GM21737 (cell line): ENCODE data around the gene KRT39.

Experiments
- ATAC-seq: cut with Tn5 transposase; IDR thresholded peaks from one replicate; pipeline ENCODE4 v1.9.1; 2021; ENCODE audit warnings: mild to moderate bottlenecking, moderate library complexity; ENCODE audit not compliant: unreplicated experiment

Gene KRT39

DNA sequence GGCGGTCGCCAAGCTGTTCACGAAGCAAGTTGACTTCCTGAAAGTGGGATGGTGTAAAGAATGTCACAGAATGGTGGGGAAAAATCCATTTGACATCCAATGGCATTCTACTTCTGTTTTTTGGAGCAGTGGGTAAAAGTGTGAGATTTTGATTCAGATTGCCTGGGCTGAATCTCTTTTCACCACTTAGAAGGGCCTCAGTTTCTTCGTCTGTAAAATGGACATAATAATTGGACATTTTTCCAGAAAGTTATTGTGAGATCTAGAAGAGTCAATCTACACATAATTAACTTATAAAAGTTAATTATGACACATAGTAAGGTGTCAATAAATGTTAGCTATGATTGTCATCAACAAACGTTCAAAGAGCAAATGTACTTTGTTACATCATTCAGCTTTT is 14.4 kb upstream of the KRT39 start:
- no peak for ATAC-seq

DNA sequence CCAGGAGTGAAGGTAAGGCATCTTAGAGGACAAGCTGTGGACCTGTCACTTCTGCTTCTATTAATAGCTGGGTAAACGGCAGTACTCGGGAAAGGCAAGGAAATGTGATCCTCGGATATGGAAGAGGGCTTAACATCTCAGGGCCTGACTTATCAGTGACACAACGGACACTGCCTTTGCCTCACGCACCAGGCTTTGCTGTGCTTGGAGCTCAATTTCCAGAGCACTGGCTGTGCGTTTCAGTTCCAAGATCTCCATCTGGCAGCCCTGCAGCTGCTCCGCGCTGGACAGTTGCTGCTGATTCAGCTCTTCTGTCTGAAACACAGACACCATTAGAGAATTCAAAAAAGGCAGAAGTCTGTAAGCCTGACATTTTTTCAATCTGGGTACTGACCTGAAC is 13.8 kb upstream of the KRT39 start:
- ATAC-seq: no peak

DNA sequence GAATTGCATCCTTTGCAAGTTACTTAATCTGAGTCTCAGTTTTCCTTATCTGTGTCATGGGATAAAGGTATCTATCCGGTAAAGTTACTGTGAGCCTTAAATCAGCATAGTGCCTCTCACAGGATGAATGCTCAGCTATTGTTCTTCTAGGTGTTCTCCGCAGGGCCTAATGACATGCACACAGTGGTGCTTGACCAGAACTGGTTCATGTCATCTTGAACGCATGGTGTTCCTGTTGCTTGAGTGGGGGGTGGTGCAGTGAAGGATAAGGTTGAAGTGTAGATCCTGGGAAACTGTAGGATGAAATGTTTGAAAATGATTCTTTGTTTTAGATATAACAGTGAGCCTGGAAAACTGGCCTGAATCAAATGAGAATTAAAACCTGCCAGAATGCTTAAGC is 13.4 kb upstream of the KRT39 start:
- no peak for ATAC-seq

DNA sequence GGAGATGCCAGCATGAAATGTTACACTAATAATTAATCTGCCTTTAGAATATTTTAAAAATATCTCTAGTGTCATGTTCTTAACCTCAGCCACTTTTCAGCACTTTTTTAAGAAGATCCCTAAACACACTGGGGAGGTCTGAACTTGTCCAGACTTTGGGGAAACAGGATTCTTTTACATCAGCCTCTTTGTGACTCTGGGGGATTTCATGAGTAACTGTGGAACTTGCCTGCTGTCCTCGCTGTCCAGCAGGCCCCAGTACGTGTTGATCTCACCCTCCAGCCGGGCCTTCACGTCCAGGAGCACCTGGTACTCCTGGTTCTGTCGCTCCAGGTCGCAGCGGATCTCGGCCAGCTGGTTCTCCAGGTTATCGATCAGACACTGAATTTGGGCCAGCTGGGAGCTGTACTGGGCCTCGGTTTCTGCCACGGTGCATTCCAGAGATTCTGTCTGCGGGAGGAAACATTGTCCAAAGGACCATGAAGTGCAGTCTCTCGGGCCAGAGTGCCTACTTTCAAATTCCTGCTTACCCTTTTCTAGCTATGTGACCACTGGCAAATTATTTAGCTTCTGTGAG is 11.9 kb upstream of the KRT39 start:
- no peak for ATAC-seq

DNA sequence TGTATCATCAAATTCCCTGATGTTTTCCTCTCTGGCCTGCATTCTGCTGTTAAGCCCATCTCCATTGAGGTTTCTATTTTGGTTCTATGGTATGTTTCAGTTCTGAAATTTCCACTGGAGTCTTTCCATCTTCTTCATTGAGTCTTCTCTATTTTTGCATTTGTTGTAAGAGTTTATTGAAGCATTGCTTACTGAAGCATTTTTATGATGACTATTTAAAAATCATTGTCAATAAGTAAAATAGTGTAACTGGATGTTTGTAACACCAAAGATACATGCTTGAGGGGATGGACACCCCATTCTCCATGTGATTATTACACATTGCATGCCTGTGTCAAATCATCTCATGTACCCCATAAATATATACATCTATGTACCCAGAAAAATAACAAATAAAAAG is 8.8 kb upstream of the KRT39 start:
- no peak for ATAC-seq

DNA sequence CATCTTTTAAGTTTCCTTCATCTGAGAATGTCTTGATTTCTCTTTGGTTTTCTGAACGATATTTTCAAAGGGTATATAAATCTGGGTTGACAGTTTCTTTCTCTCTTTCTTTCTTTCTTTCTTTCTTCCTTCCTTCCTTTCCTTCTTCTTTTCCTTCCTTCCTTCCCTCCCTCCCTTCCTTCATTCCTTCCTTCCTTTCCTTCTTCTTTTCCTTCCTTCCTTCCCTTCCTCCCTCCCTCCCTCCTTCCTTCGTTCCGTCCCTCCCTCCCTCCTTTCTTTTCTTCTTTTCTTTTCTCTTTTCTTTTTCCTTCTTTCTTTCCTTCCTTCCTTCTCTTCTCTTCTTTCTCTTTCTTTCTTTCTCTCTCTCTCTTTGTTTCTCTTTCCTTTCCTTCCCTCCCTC is 7.6 kb upstream of the KRT39 start:
- ATAC-seq: no peak

DNA sequence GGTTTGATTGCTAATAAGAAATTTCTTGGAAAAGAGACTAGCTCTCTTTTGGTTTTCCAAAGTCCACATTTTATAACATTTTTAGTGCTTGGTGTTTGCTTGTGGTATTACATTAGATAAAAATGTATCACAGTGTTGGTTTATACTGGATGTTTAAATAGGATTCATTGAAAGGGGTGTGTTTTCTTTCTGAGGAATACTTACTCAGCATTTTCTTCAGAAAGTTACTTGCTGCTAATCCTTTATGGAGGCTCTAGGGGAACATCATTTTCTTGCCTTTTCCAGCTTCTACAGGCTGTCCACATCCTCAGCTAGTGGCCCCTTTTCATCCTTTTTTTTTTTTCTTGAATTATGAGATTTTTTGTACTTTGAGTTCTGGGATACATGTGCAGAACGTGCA is 834 bp upstream of the KRT39 start:
- ATAC-seq: no peak

DNA sequence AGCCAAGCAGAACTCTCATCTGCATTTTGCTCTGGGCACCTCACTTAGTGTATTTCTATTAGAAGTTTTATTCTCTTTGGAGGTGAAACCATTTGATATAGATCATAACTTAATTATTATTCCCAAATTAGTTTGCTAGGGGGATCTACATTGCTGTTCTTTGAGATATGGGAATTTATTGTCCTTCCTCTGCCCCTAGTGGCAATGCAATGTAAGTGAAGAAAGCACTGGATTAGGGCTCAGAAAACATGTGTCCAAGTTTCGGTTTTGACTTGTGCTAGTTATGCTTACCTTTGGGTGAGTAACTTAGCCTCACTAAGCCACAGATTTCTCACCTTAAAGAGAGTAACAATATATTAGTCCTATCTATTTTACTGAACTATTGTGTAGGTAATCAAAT is 2.9 kb downstream of the KRT39 start:
- ATAC-seq: no peak

DNA sequence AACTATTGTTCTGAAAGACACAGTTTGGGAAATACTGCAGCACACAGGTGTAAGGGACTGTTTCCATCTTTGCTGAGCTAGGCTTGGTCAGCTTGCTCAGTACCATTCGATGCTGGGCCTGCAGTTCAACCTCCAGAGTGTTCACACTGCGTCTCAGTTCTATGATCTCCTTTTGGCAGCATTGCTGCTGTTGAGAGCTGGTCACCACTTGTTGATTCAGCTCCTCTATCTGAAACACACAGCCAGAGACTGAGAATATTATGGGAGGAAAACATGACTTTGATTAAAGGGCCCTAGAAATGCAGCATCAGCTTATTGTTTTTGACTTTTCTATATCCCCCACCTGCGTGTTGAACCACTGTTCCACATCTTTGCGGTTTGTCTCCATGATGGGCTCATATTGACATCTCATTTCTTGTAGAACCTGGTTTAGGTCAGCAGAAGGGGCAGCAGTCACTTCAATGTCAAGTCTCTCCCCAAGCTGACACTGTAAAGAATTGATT is 4.6 kb downstream of the KRT39 start:
- no peak for ATAC-seq

DNA sequence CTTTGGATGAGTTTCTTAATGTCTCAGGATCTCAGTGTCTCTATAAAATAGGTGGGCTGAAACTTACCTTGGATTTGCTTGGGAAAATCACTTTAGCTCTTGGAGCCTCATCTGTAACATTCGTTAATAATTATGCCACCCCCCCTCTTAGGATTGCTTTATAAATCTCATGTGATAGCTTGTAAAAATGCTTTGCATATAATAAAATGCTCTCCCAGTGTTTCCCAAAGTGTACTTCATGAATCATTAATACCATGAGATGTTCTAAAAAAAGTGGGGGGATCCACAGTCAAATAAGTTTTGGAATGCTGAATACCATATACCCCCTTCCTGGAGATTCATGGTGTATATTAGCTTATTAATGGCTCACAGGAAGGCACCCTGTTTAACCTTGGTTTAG is 5.2 kb downstream of the KRT39 start:
- ATAC-seq: no peak

DNA sequence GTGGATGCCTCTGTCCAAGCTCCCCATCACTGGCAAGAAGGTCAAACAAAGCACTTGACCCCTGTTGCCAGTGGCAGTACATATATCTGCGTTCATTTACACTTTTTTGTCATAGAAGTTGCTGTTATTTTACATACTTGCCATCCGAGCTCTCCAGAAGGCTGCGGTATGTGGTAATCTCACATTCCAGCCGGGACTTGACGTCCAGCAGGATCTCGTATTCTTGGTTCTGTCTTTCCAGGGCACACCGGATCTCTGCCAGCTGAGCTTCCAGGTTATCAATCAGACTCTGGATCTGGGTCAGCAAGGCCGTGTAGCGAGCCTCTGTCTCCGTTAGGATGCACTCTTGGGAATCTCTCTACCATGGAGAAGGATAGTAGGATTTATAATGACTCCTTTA is 6.6 kb downstream of the KRT39 start:
- ATAC-seq: no peak

DNA sequence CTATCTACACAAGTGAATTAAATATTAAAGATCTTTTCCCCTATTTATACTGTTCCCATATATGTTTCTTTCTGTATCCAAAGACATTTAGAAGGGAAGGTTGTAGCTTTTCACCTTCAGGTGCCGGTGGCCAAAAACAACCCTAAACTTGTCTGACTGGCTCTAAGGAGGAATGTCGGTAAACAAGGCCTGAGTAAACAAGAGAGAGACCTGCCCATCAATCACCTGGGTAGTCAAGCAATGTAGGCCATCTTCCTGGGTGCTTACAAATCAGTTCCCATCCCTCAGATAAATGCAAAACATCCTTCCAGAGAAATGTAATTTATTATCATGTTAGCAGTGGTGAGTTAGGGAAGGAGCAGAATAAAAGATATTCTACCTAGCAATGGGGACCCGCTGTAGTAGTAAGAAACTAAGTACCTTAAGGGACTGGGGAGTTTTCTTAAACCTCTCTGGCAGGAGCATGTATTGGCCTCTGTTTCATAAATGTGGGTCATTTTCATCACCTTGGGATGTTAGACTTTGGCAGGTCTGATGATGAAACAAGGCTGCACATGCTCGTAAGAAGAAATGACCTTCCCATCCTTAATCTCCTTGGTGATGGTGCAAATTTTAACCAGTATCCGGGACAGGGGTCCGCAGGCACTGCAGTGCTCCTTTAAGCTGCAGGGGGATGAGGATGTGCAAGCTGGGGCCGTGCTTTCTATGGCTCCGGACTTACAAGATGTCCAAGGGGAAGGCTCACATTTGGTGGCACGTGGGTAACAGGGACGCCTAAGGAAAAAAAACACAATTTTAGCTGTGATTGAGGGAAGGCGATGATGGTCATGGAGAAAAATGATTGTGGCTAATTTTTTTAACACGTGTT is 8.4 kb downstream of the KRT39 start:
- no peak for ATAC-seq

DNA sequence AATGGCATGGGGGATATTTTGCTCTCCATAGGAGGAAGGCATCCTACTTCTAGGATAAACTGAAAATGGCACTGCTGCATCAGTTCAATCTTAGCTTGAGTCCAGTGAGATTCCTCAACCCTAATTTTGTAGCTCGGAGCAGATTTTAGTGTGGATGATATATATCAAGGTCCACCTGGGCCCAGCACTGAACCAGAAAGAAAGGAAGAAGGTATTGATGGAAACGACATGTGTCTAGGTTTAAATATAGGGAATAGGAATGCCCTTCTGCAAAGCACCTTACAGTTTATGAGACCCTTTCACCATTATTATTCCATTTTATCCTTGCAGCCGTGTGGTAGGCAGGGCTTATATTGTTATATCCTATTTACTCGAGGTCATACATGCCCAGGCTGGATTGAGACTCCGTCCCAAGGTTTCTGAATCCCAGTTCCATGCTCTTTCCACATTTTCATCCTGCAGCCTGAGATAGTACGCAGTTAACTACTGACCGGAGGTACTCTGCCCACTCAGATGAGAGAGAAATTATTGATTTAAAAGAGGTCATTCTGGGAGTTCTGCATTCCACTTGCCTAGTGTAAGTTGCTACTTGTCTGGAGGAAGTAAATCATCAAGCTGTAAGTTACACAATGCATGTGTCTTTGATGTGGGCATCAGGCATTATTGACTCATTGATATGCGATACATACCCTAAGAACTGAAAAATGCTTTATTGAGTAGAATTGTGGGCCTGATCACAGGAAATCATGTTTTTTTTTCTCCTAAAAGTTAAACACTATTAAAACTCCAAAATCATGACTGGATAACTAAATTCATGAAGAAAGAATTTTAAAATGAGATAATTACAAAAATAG is 10.1 kb downstream of the KRT39 start:
- no peak for ATAC-seq

DNA sequence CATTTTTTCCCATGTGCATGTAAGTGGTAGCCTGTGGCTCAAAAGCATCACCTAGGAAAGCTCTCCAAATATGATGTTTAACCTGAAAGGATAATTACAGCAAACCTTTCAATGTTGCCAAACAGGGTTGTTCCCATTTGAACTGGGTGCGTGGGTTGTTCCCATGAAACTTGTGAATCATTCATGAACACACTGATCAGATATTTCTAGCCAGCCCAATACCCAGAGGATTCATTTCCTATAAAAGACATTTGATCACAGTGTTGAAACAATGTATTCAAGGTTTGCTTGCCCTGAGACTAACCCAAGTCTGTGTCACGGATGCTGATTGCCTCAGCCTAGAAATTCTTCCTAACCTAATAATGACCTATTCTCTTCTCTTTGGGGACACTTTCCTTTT is 12.9 kb downstream of the KRT39 start:
- ATAC-seq: no peak

DNA sequence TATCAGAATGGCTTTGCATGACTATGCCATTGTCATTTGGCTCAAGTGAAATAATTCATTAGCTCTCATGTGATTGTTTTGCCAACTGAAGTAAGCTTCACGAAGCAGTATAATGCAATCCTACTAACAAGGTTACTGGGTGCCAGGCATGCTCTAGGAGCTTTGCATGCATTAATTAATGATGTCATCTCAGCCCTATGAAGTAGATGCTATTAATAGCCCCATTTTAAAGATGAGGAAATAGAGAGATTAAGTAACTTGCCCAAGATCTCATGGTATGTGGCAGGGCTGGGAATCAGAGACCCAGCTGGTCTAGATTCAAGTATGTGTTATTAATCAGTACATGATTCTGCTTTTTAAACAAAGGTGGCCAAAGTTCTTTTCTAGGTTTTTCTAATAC is 14.1 kb downstream of the KRT39 start:
- no peak for ATAC-seq

DNA sequence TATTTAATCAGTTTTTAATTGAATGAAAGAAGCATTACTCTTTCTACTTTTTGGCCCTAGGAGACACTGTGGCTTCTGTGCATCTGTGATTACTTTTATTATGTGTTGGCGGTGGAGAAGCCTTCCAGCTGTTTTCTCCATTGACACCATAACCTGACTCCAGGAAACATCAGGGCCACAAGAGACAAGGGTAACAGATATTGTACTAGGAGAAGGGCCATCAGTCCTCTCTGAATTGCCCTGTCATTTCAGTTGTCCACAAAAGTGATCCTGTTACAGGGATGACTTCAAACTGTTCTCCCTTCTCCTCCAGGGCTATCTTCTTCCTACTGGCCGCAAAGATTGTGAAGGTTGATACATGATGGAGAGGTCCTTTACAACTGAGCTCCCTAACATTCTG is 14.6 kb downstream of the KRT39 start:
- no peak for ATAC-seq

DNA sequence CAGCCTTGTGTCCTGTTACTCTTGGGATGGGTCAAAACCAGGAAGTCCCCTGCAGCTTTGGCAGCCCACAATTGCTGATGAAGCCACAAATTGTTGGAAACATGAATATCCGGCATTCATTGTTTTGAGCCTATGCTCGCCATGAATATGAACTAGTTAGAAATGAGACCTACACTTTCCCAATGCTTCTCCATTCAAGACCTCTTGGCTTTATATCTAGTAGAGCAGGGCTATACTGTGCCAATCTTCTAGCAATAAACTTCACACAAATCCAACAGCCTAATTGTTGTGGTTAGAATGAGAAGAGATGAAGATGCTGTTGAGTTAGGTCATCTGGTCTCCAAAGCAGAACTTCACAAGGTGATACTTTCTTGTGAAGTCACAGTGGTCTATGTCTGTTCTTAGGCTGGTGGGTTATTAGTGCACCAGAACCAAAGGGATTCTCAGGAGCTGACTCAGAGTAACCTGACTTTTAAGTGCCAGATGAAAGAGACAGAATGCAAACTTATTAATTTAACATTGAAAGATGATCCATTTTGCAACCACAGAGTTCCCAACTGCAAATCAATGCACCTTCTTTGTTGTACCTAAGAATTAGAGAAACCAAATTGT is 15.6 kb downstream of the KRT39 start:
- no peak for ATAC-seq

DNA sequence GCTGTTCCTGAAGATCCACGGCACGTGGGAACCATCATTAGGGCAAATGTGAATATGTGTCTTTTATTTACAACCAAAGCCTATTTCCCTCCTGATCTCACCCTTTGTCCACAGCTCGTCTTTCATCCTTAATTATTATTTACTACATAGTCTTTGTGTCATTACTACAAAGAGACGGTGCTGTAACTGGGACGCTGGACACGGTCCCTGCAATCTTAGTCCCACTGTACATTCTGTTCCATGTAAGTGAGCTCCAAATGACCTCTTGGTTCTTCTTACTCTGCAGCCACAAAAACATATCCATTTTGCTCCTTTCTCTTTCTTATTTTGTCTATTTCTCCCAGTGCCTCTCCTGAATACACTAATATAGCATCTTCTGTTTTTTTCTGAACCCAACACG is 16.6 kb downstream of the KRT39 start:
- no peak for ATAC-seq

DNA sequence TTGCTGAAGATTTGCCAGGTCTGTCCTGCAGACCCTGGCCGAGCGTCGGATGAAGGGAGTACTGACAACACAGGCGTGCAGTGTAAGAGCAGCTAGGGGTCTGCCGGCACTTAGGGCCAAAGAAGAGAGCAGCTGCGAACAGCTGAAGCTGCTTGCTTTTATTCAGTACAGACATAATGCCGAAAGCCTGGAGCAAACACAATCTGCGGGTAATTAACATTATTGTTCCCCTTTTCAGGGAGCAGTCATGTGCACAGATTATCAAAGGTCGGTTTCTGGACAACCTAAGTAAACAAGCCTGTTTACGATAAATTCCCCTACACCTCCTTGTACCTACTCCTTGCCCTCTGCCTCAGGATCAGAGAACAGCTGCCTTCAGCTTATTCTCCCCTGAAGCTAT is 17.3 kb downstream of the KRT39 start:
- no peak for ATAC-seq

DNA sequence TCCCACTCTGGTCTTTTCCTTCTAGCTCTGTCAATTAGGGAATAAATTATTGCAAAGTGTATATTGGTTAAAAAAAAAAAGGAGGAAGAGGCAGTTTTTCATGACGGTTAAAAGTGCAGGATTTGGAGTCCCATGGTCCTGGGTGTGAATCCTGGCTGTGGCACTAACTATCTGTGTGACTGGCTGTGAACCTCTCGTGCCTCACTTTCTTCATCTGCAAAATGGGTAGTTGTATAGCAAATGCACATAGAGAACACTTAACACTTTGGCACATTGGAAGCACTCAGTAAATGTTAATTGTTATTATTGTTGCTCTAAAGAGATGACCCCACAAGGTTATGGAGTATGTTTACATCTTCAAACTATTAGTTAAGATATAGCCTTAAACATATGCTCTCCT is 18.8 kb downstream of the KRT39 start:
- no peak for ATAC-seq

DNA sequence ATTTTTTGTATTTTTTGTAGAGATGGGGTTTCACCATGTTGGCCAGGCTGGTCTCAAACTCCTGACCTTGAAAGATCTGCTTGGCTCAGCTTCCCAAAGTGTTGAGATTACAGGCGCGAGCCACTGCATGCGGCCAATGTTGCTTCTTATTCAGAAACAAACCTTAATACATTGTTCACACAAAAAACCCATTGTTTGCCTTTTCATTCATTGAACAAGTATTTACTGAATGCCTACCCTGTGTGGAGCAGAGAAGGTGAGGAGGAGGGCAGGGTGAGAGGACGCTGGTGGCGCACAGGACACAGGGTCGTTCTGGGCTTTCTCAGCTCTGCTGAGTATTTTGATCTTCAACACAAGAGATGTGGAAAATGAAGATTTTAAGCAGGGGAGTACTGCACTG is 21.3 kb downstream of the KRT39 start:
- no peak for ATAC-seq
